22Rv1 (cell line): ENCODE results near the gene PLEKHG2.
"Not testable (repeated sequence)": the region's sequence is repeated elsewhere in the genome, so short reads cannot be mapped to it uniquely, and the experiment has no call there.

Experiments
- ZFX ChIP-seq: fragments of 450-650 bp; IDR thresholded peaks from 2 replicates; pipeline ENCODE4 v1.6.1; 2017; ENCODE audit warnings: antibody characterized with exemption, borderline replicate concordance
- TF ChIP-seq, protein P1 (sequence below): fragments of 450-650 bp; IDR thresholded peaks from 2 replicates; pipeline ENCODE4 v1.5.1; 2017; ENCODE audit warnings: mild to moderate bottlenecking

DNA sequence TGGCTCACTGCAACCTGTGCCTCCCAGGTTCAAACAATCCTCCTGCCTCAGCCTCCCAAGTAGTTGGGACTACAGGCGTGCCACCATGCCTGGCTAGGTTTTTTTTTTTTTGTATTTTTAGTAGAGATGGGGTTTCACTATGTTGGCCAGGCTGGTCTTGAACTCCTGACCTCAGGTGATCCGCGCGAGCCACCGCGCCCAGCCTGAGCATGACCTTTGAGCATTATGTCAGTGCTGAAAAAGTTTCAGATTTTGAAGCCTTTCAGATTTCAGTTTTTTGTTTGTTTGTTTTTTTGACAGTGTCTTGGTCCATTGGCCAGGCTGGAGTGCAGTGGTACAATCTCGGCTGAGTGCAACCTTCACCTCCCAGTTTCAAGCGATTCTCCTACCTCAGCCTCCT lies 38.8 kb downstream of the PLEKHG2 start:
- TF ChIP-seq, protein P1, sequence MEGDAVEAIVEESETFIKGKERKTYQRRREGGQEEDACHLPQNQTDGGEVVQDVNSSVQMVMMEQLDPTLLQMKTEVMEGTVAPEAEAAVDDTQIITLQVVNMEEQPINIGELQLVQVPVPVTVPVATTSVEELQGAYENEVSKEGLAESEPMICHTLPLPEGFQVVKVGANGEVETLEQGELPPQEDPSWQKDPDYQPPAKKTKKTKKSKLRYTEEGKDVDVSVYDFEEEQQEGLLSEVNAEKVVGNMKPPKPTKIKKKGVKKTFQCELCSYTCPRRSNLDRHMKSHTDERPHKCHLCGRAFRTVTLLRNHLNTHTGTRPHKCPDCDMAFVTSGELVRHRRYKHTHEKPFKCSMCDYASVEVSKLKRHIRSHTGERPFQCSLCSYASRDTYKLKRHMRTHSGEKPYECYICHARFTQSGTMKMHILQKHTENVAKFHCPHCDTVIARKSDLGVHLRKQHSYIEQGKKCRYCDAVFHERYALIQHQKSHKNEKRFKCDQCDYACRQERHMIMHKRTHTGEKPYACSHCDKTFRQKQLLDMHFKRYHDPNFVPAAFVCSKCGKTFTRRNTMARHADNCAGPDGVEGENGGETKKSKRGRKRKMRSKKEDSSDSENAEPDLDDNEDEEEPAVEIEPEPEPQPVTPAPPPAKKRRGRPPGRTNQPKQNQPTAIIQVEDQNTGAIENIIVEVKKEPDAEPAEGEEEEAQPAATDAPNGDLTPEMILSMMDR, result not testable (repeated sequence)
- TF ChIP-seq ZFX, result not testable (repeated sequence)
